Measurements from ENCODE around the gene CFAP99.
"Not testable (repeated sequence)": the region's sequence is repeated elsewhere in the genome, so short reads cannot be mapped to it uniquely, and the experiment has no call there.

The CFAP99 gene

DNA sequence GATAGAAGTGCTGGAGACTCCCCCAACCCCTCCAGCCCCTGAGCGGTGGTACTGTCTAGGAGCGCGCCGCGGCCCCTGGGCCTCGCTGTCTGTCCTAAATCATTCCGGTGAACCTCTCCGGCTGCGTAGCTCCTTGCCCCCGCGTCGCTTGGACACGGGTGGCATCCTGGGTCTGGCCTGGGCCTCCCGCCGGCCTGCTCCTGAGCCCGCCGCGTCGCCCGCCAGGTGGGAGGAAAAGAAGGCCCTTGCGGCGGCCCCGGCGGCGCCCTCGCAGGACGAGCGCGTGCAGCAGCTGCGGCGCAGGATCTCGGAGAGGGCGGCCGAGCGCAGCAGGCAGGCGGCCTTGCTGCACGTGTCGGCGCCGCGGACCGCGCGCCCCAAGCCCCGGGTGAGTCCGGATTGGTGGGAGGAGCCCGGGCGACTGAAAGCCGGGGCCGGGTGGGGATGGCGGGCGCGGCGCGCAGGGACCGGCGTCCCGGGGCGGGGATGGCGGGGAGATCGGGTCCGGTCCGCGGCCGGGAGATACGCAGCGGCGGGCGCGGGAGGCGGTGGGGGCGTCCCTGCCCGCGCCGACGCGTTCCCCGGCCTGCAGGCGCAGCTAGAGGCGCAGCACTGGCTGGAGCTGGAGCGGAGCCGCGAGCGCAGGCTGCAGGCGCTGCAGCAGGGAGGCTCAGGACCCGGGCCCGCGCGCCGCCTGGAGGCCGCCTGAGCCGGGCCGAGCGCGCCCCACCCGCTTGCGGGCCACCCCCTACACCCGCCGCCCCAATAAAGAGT, 43.6 kb downstream of the CFAP99 start:
- TF ChIP-seq, protein P1, sequence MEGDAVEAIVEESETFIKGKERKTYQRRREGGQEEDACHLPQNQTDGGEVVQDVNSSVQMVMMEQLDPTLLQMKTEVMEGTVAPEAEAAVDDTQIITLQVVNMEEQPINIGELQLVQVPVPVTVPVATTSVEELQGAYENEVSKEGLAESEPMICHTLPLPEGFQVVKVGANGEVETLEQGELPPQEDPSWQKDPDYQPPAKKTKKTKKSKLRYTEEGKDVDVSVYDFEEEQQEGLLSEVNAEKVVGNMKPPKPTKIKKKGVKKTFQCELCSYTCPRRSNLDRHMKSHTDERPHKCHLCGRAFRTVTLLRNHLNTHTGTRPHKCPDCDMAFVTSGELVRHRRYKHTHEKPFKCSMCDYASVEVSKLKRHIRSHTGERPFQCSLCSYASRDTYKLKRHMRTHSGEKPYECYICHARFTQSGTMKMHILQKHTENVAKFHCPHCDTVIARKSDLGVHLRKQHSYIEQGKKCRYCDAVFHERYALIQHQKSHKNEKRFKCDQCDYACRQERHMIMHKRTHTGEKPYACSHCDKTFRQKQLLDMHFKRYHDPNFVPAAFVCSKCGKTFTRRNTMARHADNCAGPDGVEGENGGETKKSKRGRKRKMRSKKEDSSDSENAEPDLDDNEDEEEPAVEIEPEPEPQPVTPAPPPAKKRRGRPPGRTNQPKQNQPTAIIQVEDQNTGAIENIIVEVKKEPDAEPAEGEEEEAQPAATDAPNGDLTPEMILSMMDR (IDR thresholded peaks at IDR 0.05; ENCODE audit: extremely low read depth, insufficient read depth, missing control alignments), result peak; percentile 57
- DNase-seq (ENCODE audit: low spot score), result peak; percentile 90
- in situ Hi-C loops (cut with MboI; ENCODE audit: low pct_unique_long_range_greater_than_20kb, low sequenced_read_pairs, unreplicated experiment), result no loop called here

DNA sequence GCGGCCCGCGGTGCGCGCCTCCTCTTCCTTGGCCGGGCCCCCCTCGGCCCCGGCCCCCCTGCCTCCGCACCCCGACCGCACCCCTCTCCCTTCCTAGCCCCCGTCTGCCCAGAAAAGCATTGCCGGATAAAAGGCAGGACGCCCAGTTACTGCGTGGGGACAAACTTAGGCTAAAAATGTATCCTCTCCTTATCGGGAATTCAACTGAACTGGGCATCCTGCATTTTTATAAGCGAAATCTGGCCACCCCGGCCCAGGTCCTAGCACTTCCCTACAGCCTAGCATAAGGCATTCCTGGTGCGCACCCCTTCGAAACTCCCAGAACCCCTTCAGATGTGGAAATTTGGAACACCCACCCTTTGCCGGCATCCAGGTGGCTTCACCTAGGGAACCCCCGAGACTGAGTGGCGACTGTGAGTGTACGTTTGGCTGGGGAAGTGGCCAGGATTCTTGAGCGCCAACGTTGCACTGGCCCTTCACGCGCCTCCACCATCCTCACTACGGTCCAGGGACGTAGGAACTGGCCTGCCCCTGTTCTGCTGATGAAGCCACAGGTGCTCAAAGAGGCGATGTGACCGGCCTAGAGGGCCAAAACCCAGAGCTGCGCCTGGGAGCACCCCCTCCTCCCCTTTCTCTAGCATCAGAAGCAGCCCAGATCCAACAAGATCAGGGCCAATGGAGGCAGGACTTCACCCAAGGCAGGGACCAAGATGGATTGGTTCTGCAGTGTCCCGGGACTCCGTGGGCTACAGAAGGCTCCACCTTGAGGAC, 44.4 kb downstream of the CFAP99 start:
- TF ChIP-seq, protein P1 (IDR thresholded peaks at IDR 0.05; ENCODE audit: extremely low read depth, insufficient read depth, missing control alignments), result no peak
- no peak for DNase-seq (ENCODE audit: low spot score)
- in situ Hi-C loops (cut with MboI; ENCODE audit: low pct_unique_long_range_greater_than_20kb, low sequenced_read_pairs, unreplicated experiment), result no loop called here

DNA sequence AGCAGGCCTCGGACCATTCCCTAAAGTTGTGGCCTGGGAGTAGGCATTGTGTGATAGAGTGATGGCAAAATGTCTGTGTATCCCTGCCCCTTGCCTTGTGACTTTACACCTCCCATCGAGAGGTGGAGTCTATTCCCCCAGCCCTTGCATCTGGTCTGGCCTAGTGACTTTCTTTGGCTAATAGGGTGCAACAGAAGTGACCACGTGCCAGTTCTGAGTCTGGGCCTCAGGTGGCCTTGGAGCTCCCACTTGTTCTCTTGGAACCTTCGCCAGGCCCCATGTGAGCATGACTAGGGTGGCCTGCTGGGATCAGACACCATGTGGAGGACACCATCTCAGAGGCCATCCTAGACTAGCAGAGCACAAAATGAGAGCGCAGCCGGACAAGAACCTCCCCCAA, 46.3 kb downstream of the CFAP99 start:
- TF ChIP-seq, protein P1 (IDR thresholded peaks at IDR 0.05; ENCODE audit: extremely low read depth, insufficient read depth, missing control alignments), result no peak
- DNase-seq (ENCODE audit: low spot score), result no peak
- in situ Hi-C loops (cut with MboI; ENCODE audit: low pct_unique_long_range_greater_than_20kb, low sequenced_read_pairs, unreplicated experiment), result no loop called here

DNA sequence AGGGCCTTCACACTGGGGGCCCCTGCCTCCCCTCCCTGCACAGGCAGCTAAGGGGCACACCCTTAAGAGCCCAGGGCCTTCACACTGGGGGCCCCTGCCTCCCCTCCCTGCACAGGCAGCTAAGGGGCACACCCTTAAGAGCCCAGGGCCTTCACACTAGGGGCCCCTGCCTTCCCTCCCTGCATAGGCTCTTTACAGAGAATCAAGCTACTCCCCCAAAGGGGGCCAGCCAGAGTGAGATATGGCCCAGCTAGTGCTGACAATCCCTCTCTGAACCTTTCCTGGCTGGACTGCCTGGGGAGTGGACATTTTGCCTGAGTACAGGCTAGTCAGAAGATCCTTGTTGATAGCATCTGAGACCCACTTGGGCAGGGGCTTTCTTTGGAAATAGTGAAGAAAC, 46.8 kb downstream of the CFAP99 start:
- in situ Hi-C loops (cut with MboI; ENCODE audit: low pct_unique_long_range_greater_than_20kb, low sequenced_read_pairs, unreplicated experiment); DNase-seq (ENCODE audit: low spot score): not testable (repeated sequence)

DNA sequence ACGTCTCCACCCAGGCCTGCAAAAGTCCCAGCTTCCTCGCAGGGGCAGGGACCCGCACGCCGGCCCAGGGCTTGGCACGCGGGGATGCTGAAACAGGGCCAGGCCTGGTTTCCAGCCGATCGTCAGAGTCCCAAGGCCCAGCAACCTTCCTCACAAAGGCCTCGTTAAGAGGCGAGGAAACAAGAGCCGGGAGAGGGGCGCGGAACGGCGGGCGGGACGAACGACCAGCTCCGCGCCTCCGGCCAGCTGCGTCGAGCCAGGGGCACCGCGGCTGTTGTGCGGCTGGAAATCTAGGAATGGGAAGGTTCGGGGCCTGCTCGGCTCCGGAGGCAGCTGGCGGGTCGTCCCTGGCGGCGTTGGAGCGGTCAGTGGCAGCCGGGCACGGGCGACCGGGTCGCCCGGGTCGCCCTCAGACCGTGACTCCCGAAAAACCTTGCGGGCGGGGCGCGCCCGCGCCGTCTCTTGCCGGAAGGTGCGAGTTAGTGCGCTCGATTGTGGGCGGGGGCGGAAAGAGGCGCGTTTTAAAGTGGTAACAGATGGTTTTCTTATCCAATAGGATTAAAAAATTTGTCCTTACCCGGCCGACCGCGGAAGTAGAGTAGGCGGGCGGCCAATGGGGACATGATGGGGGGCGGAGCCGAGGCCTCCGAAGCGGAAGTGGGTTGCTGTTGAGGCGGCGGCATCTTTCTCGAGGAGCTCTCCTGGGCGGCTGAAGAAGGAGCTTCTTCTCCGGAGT, 49.9 kb downstream of the CFAP99 start, which contains the start of gene RNF4:
Gene RNF4, plus strand, starts transcription at position 651 of the 736 bp plus-strand sequence. CDS start 21,388 bp downstream, outside the sequence.
- in situ Hi-C loops (cut with MboI; ENCODE audit: low pct_unique_long_range_greater_than_20kb, low sequenced_read_pairs, unreplicated experiment), result no loop called here
- peak; percentile 99 for DNase-seq (ENCODE audit: low spot score)
- TF ChIP-seq, protein P1 (IDR thresholded peaks at IDR 0.05; ENCODE audit: extremely low read depth, insufficient read depth, missing control alignments), result no peak

DNA sequence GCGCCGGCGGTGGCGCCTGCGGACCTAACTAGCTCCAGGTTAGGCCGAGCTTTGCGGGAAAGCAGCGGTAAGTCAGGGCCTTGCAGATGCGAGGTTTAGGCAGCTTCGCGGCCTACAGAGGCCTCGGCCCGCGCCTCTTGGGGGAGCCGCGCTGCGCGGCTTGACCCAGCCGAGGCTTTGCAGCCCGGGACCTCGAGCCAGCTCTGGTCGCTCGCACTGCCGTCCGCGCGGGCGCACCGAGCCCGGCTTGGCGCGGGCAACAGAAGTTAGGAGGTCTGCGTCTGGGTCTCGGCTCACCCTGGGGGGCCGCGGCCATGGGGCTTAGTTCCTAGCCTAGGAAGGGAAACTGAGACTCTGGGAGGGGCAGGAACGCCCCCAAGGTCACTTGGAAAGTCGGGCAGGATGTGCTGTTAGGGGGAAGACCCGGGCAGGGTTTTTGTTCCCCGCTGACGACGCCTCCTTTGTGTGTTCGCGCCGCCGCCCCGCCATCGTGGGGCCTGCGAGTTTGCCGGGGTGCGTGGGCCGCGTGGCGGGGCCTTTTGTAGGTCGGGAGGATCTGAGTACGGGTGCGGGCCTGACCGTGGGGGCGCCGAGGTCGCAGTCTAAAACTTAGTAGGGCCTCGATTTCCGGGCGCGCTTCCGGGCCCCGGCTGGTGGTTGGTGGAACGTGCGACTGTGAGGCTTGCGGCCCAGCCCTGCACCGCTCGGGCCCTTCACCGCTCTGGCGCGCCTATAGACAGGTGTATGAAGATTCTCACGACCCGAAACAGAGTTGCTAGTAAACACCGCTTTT, 50.6 kb downstream of the CFAP99 start:
- in situ Hi-C loops (cut with MboI; ENCODE audit: low pct_unique_long_range_greater_than_20kb, low sequenced_read_pairs, unreplicated experiment), result no loop called here
- TF ChIP-seq, protein P1 (IDR thresholded peaks at IDR 0.05; ENCODE audit: extremely low read depth, insufficient read depth, missing control alignments), result no peak
- DNase-seq (ENCODE audit: low spot score), result peak; percentile 82
